ENCODE results near the gene MED12L. TPM values are rescaled to one million over a fixed set of nuclear protein-coding genes. Genes with fewer than 3 reads are reported as not detected.

MED12L gene
- total RNA-seq, 4 donors from 2014 or later = 0.19 to 0.83 (median 0.41) TPM

DNA sequence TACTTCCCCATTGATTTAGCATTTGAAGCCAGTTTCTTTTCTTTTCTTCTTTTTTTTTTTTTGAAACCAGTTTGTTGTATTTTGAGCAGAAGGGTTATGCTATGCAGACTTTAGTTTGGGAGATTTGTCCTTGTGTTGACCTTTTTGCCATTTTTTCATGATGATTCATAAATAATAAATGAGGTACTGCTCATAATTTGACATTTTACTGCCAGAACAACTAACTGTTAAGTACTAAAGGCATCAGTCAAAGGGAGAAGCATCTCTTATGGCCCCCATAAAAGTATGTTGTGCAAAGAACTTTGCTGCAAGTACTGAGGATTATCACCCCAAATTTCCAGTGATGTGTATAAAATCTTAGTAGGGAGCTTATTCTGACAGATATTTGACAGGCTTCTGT lies 232.8 kb downstream of the MED12L start:
- Histone ChIP-seq H3K36me3 (no peaks in the 10 kb centered on the region), H3K4me1 (no peaks in the 10 kb centered on the region), H3K27me3 (no peaks in the 10 kb centered on the region), H3K9me3 (no peaks in the 10 kb centered on the region), H3K4me3 (no peak overlapping the region), H3K27ac (replicated peaks in 1 of 4) (no peak overlapping the region)
- TF ChIP-seq POLR2A (IDR thresholded peaks at IDR 0.05; ENCODE audit: low read depth) (no peak), POLR2AphosphoS5 (IDR thresholded peaks at IDR 0.05) (no peak), EP300 (IDR thresholded peaks at IDR 0.05) (no peak)
- TF ChIP-seq, protein P1, sequence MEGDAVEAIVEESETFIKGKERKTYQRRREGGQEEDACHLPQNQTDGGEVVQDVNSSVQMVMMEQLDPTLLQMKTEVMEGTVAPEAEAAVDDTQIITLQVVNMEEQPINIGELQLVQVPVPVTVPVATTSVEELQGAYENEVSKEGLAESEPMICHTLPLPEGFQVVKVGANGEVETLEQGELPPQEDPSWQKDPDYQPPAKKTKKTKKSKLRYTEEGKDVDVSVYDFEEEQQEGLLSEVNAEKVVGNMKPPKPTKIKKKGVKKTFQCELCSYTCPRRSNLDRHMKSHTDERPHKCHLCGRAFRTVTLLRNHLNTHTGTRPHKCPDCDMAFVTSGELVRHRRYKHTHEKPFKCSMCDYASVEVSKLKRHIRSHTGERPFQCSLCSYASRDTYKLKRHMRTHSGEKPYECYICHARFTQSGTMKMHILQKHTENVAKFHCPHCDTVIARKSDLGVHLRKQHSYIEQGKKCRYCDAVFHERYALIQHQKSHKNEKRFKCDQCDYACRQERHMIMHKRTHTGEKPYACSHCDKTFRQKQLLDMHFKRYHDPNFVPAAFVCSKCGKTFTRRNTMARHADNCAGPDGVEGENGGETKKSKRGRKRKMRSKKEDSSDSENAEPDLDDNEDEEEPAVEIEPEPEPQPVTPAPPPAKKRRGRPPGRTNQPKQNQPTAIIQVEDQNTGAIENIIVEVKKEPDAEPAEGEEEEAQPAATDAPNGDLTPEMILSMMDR (IDR thresholded peaks at IDR 0.05) = no peak
- intact Hi-C loops (cut with DNase I) = no loop called here
- DNase-seq (ENCODE audit: extremely low spot score) = no peak

DNA sequence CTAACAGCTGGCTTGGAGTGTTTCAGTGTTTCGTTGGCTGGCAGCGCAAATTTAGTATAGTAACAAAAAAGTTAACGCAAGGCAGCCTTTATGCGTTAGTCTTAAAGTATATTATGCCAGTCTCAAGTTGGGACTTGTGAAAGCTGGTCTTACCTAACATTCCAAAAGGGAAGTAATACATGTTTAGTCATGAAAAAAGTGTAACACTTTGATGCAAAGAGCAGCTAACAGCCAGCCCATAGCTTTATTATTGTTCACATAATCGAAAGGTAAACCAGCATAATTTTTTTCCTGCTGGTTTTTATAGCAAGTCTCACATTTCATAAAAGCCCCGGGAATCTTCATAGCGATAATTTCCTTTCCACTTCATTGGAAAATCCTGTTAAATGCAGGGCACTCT lies 233.5 kb downstream of the MED12L start:
- Histone ChIP-seq H3K4me3 (no peak overlapping the region), H3K4me1 (no peaks in the 10 kb centered on the region), H3K9me3 (no peaks in the 10 kb centered on the region), H3K27me3 (no peaks in the 10 kb centered on the region), H3K36me3 (no peaks in the 10 kb centered on the region), H3K27ac (replicated peaks in 1 of 4) (no peak overlapping the region)
- WGBS = 80% methylated on average over 7 of the region's 7 CpGs
- TF ChIP-seq POLR2A (IDR thresholded peaks at IDR 0.05; ENCODE audit: low read depth) (no peak), EP300 (IDR thresholded peaks at IDR 0.05) (no peak)
- no peak for DNase-seq (ENCODE audit: extremely low spot score)
- intact Hi-C loops (cut with DNase I) = no loop called here

- WGBS = 85% methylated on average over 4 of the region's 4 CpGs
- no peaks in the 10 kb centered on the region for H3K9me3 ChIP-seq
- TF ChIP-seq, protein P1 (IDR thresholded peaks at IDR 0.05) = no peak
- TF ChIP-seq POLR2AphosphoS5 (IDR thresholded peaks at IDR 0.05) (no peak), POLR2A (IDR thresholded peaks at IDR 0.05; ENCODE audit: low read depth) (no peak), EP300 (IDR thresholded peaks at IDR 0.05) (no peak)
- H3K4me1 ChIP-seq = no peaks in the 10 kb centered on the region
- no peak overlapping the region for H3K4me3 ChIP-seq
- no peaks in the 10 kb centered on the region for H3K27me3 ChIP-seq
- no peak overlapping the region for H3K27ac ChIP-seq (replicated peaks in 1 of 4)
- intact Hi-C loops (cut with DNase I) = no loop called here
- no peaks in the 10 kb centered on the region for H3K36me3 ChIP-seq
- no peak for DNase-seq (ENCODE audit: extremely low spot score)
Observed at GRCh38 chr3:151319628-151320027, 234.2 kb downstream of the MED12L start.

- WGBS = 84% methylated on average over 2 of the region's 2 CpGs
- Histone ChIP-seq H3K27ac (replicated peaks in 1 of 4) (no peak overlapping the region), H3K4me1 (no peaks in the 10 kb centered on the region), H3K36me3 (no peaks in the 10 kb centered on the region), H3K4me3 (no peak overlapping the region), H3K9me3 (no peaks in the 10 kb centered on the region), H3K27me3 (no peaks in the 10 kb centered on the region)
- TF ChIP-seq EP300 (IDR thresholded peaks at IDR 0.05) (no peak), POLR2AphosphoS5 (IDR thresholded peaks at IDR 0.05) (no peak), POLR2A (IDR thresholded peaks at IDR 0.05; ENCODE audit: low read depth) (no peak)
- TF ChIP-seq, protein P1 (IDR thresholded peaks at IDR 0.05) = no peak
- no peak for DNase-seq (ENCODE audit: extremely low spot score)
- intact Hi-C loops (cut with DNase I) = no loop called here
Observed at GRCh38 chr3:151320131-151320530, 234.7 kb downstream of the MED12L start.

DNA sequence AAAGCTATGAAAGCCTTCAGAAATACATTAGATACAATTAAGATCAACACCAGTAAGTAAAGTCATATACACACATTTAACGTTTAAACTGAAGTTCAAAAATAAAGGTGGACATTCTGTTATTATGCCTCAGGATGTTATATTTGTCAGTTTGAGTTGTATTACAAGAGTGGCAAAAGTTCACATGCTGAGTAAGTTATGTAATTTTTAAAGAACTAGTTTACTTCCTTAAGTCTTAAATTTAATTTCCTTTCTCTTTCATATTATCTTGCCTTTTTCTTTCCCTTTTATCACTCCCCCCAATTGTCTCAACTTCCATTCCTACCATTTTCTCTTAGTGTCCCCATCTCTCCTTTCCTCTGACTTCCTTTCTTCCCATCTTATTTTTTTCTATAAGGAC lies 236.1 kb downstream of the MED12L start:
- H3K27ac ChIP-seq (replicated peaks in 1 of 4) = no peak overlapping the region
- H3K9me3 ChIP-seq = no peaks in the 10 kb centered on the region
- no peak overlapping the region for H3K4me3 ChIP-seq
- WGBS = 48% methylated on average over 1 of the region's 1 CpG
- no peak for DNase-seq (ENCODE audit: extremely low spot score)
- no peaks in the 10 kb centered on the region for H3K36me3 ChIP-seq
- no peaks in the 10 kb centered on the region for H3K4me1 ChIP-seq
- intact Hi-C loops (cut with DNase I) = no loop called here
- no peaks in the 10 kb centered on the region for H3K27me3 ChIP-seq
- no peak for TF ChIP-seq EP300 (IDR thresholded peaks at IDR 0.05)
- TF ChIP-seq POLR2A (IDR thresholded peaks at IDR 0.05; ENCODE audit: low read depth) = no peak
- no peak for TF ChIP-seq POLR2AphosphoS5 (IDR thresholded peaks at IDR 0.05)

DNA sequence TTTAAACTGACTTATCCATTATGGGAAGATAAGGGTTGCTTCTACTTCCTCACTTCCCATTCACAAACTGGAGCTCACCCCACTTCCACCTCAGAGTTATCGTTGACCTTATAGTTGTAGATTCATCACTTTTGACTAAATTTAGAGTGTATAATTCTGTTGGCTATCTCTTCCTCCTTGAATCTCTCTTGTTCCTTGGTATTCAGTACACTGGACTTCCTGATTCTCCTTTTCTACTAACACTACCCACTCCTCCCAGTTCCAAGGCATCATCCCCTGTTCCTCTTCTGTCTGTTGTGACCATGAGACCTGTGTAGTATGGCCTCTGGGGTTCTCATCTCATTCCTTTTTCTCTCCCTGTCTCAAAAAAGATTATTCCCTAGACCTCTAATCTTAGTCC lies 237.0 kb downstream of the MED12L start:
- no peak for TF ChIP-seq POLR2A (IDR thresholded peaks at IDR 0.05; ENCODE audit: low read depth)
- TF ChIP-seq EP300 (IDR thresholded peaks at IDR 0.05) = no peak
- TF ChIP-seq, protein P1 (IDR thresholded peaks at IDR 0.05) = no peak
- TF ChIP-seq POLR2AphosphoS5 (IDR thresholded peaks at IDR 0.05) = no peak
- DNase-seq (ENCODE audit: extremely low spot score) = no peak
- intact Hi-C loops (cut with DNase I) = no loop called here
- H3K4me3 ChIP-seq = no peak overlapping the region
- no peak overlapping the region for H3K27ac ChIP-seq (replicated peaks in 1 of 4)
- no peaks in the 10 kb centered on the region for H3K27me3 ChIP-seq
- no peaks in the 10 kb centered on the region for H3K36me3 ChIP-seq
- H3K4me1 ChIP-seq = peaks cover 0 to 4% (median 2%) of the 10 kb centered on the region in 4 donors
- no peaks in the 10 kb centered on the region for H3K9me3 ChIP-seq
- WGBS = 78% methylated on average over 1 of the region's 1 CpG
